H1 (cell line): ENCODE data around the gene PTPRF. TPM values are rescaled to one million over a fixed set of nuclear protein-coding genes. Genes with fewer than 3 reads are reported as not detected.

Experiments
- CTCF ChIA-PET: fragments of 300-600 bp; sonication (Branson Sonifier 250); formaldehyde crosslinking; loops from one replicate; lab custom pipeline; 2021; ENCODE audit not compliant: partially characterized antibody; lab: Charles Lee
- POLR2A ChIA-PET: fragments of 300-600 bp; sonication (Branson Sonifier 250); formaldehyde crosslinking; loops from one replicate; lab custom pipeline; 2021; ENCODE audit warnings: inconsistent platforms; ENCODE audit not compliant: partially characterized antibody; lab: Charles Lee
- DNase-seq, 2 experiments: peaks; one replicate each; pipeline versions ENCODE4 v3.0.0 to v3.0.0-alpha.2; 2010 to 2022; ENCODE audit warnings: low spot score in 2 of 2, low read depth in 1 of 2, mixed read lengths in 1 of 2
- FAIRE-seq: peaks from 2 replicates; lab custom pipeline; 2011; peaks lifted over from hg19 to GRCh38; lab: Jason Lieb, UNC
- H2AFZ ChIP-seq: 2 replicates; pipeline ENCODE4 v1.8.1; 2012; ENCODE audit warnings: low read length, inconsistent platforms
- H2AK5ac ChIP-seq: 2 replicates; pipeline ENCODE4 v1.6.1; 2013; ENCODE audit warnings: low read depth, low read length
- H2BK120ac ChIP-seq: replicated peaks from 2 replicates; pipeline ENCODE3; 2013; ENCODE audit warnings: low read depth, low read length, inconsistent platforms
- H2BK12ac ChIP-seq: 2 replicates; pipeline ENCODE4 v1.6.1; 2013; ENCODE audit warnings: low read depth, low read length
- H2BK15ac ChIP-seq: 2 replicates; pipeline ENCODE4 v1.6.1; 2013; ENCODE audit warnings: low read length
- H2BK20ac ChIP-seq: 2 replicates; pipeline ENCODE4 v1.6.1; 2013; ENCODE audit warnings: low read length
- H2BK5ac ChIP-seq: 2 replicates; pipeline ENCODE4 v1.6.1; 2013; ENCODE audit warnings: low read depth, low read length
- H3K14ac ChIP-seq: 2 replicates; pipeline ENCODE4 v1.6.1; 2013; ENCODE audit warnings: inconsistent platforms; ENCODE audit not compliant: insufficient read length
- H3K18ac ChIP-seq: 2 replicates; pipeline ENCODE4 v1.6.1; 2013; ENCODE audit warnings: low read length; ENCODE audit errors: extremely low read depth
- H3K23ac ChIP-seq: 2 replicates; pipeline ENCODE4 v1.6.1; 2013; ENCODE audit warnings: inconsistent platforms; ENCODE audit not compliant: insufficient read length
- H3K23me2 ChIP-seq: 2 replicates; pipeline ENCODE4 v1.6.1; 2013; ENCODE audit warnings: low read depth, low read length
- H3K27ac ChIP-seq: 2 replicates; pipeline ENCODE4 v1.6.1; 2011; ENCODE audit warnings: low read depth, low read length, inconsistent platforms
- H3K27me3 ChIP-seq, 4 experiments: replicated peaks in 1 of 4; 1 replicate in 1 of 4; 2 replicates in 3 of 4; pipeline versions ENCODE4 v1.6.1 to v1.8.1; 2011 to 2013; ENCODE audit warnings: low read length in 3 of 4, mild to moderate bottlenecking in 3 of 4, inconsistent platforms in 2 of 4, mixed read lengths in 2 of 4, moderate library complexity in 1 of 4; ENCODE audit not compliant: control insufficient read depth in 3 of 4, insufficient read depth in 3 of 4; ENCODE audit errors: extremely low read depth in 1 of 4
- H3K36me3 ChIP-seq, 4 experiments: 2 replicates each; pipeline versions ENCODE4 v1.6.1 to v1.8.1; 2011 to 2013; ENCODE audit warnings: mild to moderate bottlenecking in 4 of 4, low read length in 3 of 4, moderate library complexity in 2 of 4, control low read depth in 1 of 4, inconsistent platforms in 1 of 4; ENCODE audit not compliant: insufficient read depth in 4 of 4, control insufficient read depth in 2 of 4
- H3K4ac ChIP-seq: replicated peaks from 2 replicates; pipeline ENCODE3; 2013; ENCODE audit warnings: low read length, low read depth, mixed read lengths, inconsistent platforms; ENCODE audit not compliant: insufficient read length
- H3K4me1 ChIP-seq, 4 experiments: replicated peaks in 1 of 4; 1 replicate in 1 of 4; 2 replicates in 3 of 4; pipeline versions ENCODE4 v1.6.1 to v1.8.1; 2011 to 2013; ENCODE audit warnings: low read length in 3 of 4, inconsistent platforms in 2 of 4, mixed read lengths in 1 of 4; ENCODE audit not compliant: insufficient read depth in 4 of 4, control insufficient read depth in 3 of 4
- H3K4me2 ChIP-seq, 2 experiments: 2 replicates each; pipeline versions ENCODE4 v1.6.1 to v1.8.1; 2011 to 2013; ENCODE audit warnings: low read depth in 2 of 2, low read length in 2 of 2, control low read depth in 1 of 2, inconsistent platforms in 1 of 2, mild to moderate bottlenecking in 1 of 2; ENCODE audit not compliant: insufficient read depth in 1 of 2
- H3K4me3 ChIP-seq, 4 experiments: fragments of 200-600, 300-600 bp in 1 of 4; sonication (generic), shearing (Covaris generic), sonication (Bioruptor Twin) in 1 of 4; 2 replicates each; pipeline versions ENCODE4 v1.5.1 to v1.8.1; 2011 to 2016; ENCODE audit warnings: low read length in 4 of 4, low read depth in 3 of 4, control low read depth in 2 of 4, inconsistent platforms in 2 of 4, mild to moderate bottlenecking in 2 of 4, mixed read lengths in 1 of 4, moderate library complexity in 1 of 4; ENCODE audit not compliant: insufficient read depth in 2 of 4; ENCODE audit errors: extremely low read depth in 1 of 4
- H3K56ac ChIP-seq: replicated peaks from 2 replicates; pipeline ENCODE3; 2013; ENCODE audit warnings: low read depth, mild to moderate bottlenecking, mixed read lengths, low read length, inconsistent platforms; ENCODE audit not compliant: insufficient read length
- H3K79me1 ChIP-seq: 2 replicates; pipeline ENCODE4 v1.6.1; 2013; ENCODE audit warnings: low read depth, low read length, control low read depth
- H3K79me2 ChIP-seq, 2 experiments: 2 replicates each; pipeline versions ENCODE4 v1.6.1 to v1.8.1; 2012 to 2013; ENCODE audit warnings: low read length in 2 of 2, mild to moderate bottlenecking in 2 of 2, inconsistent platforms in 1 of 2; ENCODE audit not compliant: insufficient read depth in 2 of 2, control insufficient read depth in 1 of 2
- H3K9ac ChIP-seq, 4 experiments: replicated peaks in 1 of 4; 1 replicate in 1 of 4; 2 replicates in 3 of 4; pipeline versions ENCODE4 v1.6.1 to v1.8.1; 2011 to 2013; ENCODE audit warnings: low read depth in 3 of 4, low read length in 3 of 4, control low read depth in 2 of 4, mild to moderate bottlenecking in 2 of 4, moderate library complexity in 2 of 4, inconsistent platforms in 1 of 4; ENCODE audit errors: extremely low read depth in 1 of 4
- H3K9me3 ChIP-seq, 2 experiments: 2 replicates each; pipeline versions ENCODE4 v1.6.1 to v1.8.1; 2012 to 2013; ENCODE audit warnings: mild to moderate bottlenecking in 2 of 2, moderate library complexity in 2 of 2, control low read depth in 1 of 2, inconsistent platforms in 1 of 2, low read depth in 1 of 2, low read length in 1 of 2, mixed read lengths in 1 of 2; ENCODE audit not compliant: insufficient read depth in 2 of 2
- H4K20me1 ChIP-seq, 2 experiments: replicated peaks in 1 of 2; 2 replicates each; pipeline versions ENCODE3 to v1.8.1; 2011 to 2013; ENCODE audit warnings: inconsistent platforms in 2 of 2, low read length in 2 of 2, mild to moderate bottlenecking in 1 of 2; ENCODE audit not compliant: insufficient read depth in 2 of 2, control insufficient read depth in 1 of 2
- H4K5ac ChIP-seq: 2 replicates; pipeline ENCODE4 v1.6.1; 2013; ENCODE audit warnings: low read length, low read depth, mixed read lengths, inconsistent platforms; ENCODE audit not compliant: insufficient read length
- H4K8ac ChIP-seq: 2 replicates; pipeline ENCODE4 v1.8.0; 2013; ENCODE audit warnings: mild to moderate bottlenecking, moderate library complexity, low read length, inconsistent platforms; ENCODE audit not compliant: insufficient read depth; ENCODE audit errors: extremely low read depth
- H4K91ac ChIP-seq: replicated peaks from 2 replicates; pipeline ENCODE3; 2013; ENCODE audit warnings: low read length, mixed read lengths, inconsistent platforms; ENCODE audit not compliant: insufficient read length
- ASH2L ChIP-seq: fragments of 200-600, 300-600 bp; sonication (generic); IDR thresholded peaks from one replicate; pipeline ENCODE4 v1.7.1; 2017; ENCODE audit warnings: low read length
- BRCA1 ChIP-seq: IDR thresholded peaks from 2 replicates; pipeline ENCODE4 v1.6.1; 2012; ENCODE audit warnings: low read depth, low read length, improper control_type of control experiment
- NRF1 ChIP-seq: IDR thresholded peaks from 2 replicates; pipeline ENCODE4 v1.6.1; 2011; ENCODE audit warnings: mild to moderate bottlenecking, low read depth, low read length, improper control_type of control experiment
- PHF8 ChIP-seq: fragments of 200-600 bp; sonication (generic); conservative IDR thresholded peaks from 2 replicates; pipeline ENCODE4 v1.7.1; 2012; ENCODE audit warnings: low read depth, mild to moderate bottlenecking, inconsistent platforms, low read length, moderate library complexity
- SP4 ChIP-seq: IDR thresholded peaks from 2 replicates; pipeline ENCODE4 v1.6.1; 2012; ENCODE audit warnings: low read length, inconsistent platforms
- TBP ChIP-seq: IDR thresholded peaks from 2 replicates; pipeline ENCODE4 v1.6.1; 2011; ENCODE audit warnings: low read depth, low read length, improper control_type of control experiment
- YY1 ChIP-seq: IDR thresholded peaks from 2 replicates; pipeline ENCODE4 v1.6.1; 2011; ENCODE audit warnings: low read depth, mild to moderate bottlenecking, low read length
- WGBS, 2 experiments: shearing (Covaris generic) in 1 of 2; methylation state at CpG; one replicate each; pipeline versions ENCODE4 v1.1.6 to v1.1.7; 2013 to 2015; ENCODE audit warnings: low lambda C conversion rate in 2 of 2, mixed read lengths in 2 of 2, inconsistent platforms in 1 of 2, low coverage in 1 of 2, missing lambda C conversion rate in 1 of 2; ENCODE audit not compliant: insufficient replicate concordance in 2 of 2, insufficient coverage in 1 of 2, insufficient read length in 1 of 2; ENCODE audit errors: extremely low coverage in 1 of 2, missing lambda C conversion rate in 1 of 2; 5-methylcytosine and 5-hydroxymethylcytosine counted together
- polyA plus RNA-seq, 7 experiments: library from polyadenylated mRNA; depleted of rRNA in 3 of 7; stranded (reverse) in 5 of 7; unstranded in 2 of 7; fragments of >200 nt in 5 of 7; fragments of 200-250 nt in 2 of 7; gene quantifications; 1 replicate in 5 of 7; 2 replicates in 1 of 7; 4 replicates in 1 of 7; pipeline versions ENCODE4 v1.2.1 to v1.2.3, GENCODE V29; 2011 to 2013; ENCODE audit warnings: missing spikeins in 2 of 7, mixed read lengths in 2 of 7
- total RNA-seq: library from RNA; stranded (reverse); fragmentation: NEBNext Ultra II Directional; extraction: Animal tissue kit (Norgen Biotek cat#: 25700); gene quantifications from 2 replicates; pipeline ENCODE4 v1.2.1, GENCODE V29; 2021

PTPRF gene
- total and polyA plus RNA-seq, 2 of the 8 experiments (the other 6 are each of a cell fraction or from before 2014, with no cell fraction given): 136 to 231 TPM

DNA sequence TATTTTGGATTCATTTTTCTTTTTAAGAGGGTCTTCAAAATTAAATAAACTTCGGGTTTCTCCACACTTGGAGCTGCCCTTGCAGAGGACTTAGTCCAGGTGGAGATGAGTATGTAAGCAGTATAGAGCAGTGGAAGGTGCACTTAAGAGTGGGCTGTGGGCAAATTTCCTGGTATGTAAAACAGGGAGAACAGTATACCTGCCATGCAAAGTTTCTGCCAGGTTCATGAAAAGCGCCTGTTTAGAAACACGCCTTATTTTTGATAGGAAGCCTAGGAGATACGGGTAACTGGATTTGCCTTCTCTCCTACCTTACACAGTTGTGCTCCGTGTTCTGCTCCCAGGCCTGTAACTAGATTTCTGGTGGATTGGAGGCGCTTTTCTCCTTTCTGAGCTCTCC, 120.5 kb downstream of the PTPRF start:
- Histone ChIP-seq H3K79me1 (no peaks in the 10 kb centered on the region; the same call in none of the 2 replicates), H3K14ac (no peak overlapping the region), H2BK120ac (no peak overlapping the region), H4K5ac (no peak overlapping the region), H3K23ac (no peak overlapping the region), H3K4me1 (peaks cover 6 to 11% (median 7%) of the 10 kb centered on the region in 4 experiments; a peak in 5 of 7 replicates), H3K56ac (no peak overlapping the region), H4K20me1 (peaks cover 3 to 10% of the 10 kb centered on the region in 2 experiments), H3K18ac (no peak overlapping the region; the same call in 1 of the 2 replicates), H3K9me3 (no peaks in the 10 kb centered on the region), H2BK20ac (no peak overlapping the region), H3K4me2 (peak overlapping the region; percentile 76 to 98), H2AK5ac (no peak overlapping the region), H3K36me3 (peaks cover 9 to 26% (median 18%) of the 10 kb centered on the region in 4 experiments), H2BK5ac (no peak overlapping the region), H3K79me2 (peaks cover 6 to 39% of the 10 kb centered on the region in 2 experiments; a peak in 3 of 4 replicates), H4K91ac (no peak overlapping the region), H3K27ac (no peak overlapping the region; the same call in 1 of the 2 replicates), H3K9ac (peak overlapping the region in 2 of 4 experiments; percentile 9 to 80; a peak in 3 of 7 replicates), H2BK15ac (no peak overlapping the region), H3K4me3 (peak overlapping the region; percentile 72 to 92 (median 81)), H3K23me2 (peaks cover 10% of the 10 kb centered on the region), H2AFZ (no peak overlapping the region), H4K8ac (no peak overlapping the region), H2BK12ac (no peak overlapping the region), H3K4ac (no peak overlapping the region), H3K27me3 (no peaks in the 10 kb centered on the region)
- no peak for FAIRE-seq
- TF ChIP-seq SP4 (no peak), PHF8 (no peak), BRCA1 (no peak), TBP (no peak), ASH2L (no peak), YY1 (no peak), NRF1 (no peak)
- CTCF ChIA-PET: interaction anchor here (0.6 to 3.0 kb wide), 14 partner anchors 9 to 283 kb away, joined by 3 to 8 read pairs (median 4); no protein-coding TSS in a partner anchor
- POLR2A ChIA-PET: interaction anchor here (0.6 to 33.2 kb wide), 35 partner anchors 10 to 324 kb away, joined by 3 to 651 read pairs (median 5); partner anchors contain the start of genes ATP6V0B, HYI and ST3GAL3
- no peak for DNase-seq
- 27% methylated on average over 6 of the region's 6 CpGs; no CpG with 5 or more reads in 1 of the 2 experiments for WGBS, 2 experiments
